T-helper 1 cell treated with Interleukin-12 subunit alpha and Interleukin-12 subunit beta and Interleukin-4 antibody, amounts not matched to agents 30 ng/mL and 1 ng/mL, for 36 hours (primary cell): ENCODE data around the gene PRTG. TPM values are rescaled to one million over a fixed set of nuclear protein-coding genes. Genes with fewer than 3 reads are reported as not detected.
"Not testable (repeated sequence)": the region's sequence is repeated elsewhere in the genome, so short reads cannot be mapped to it uniquely, and the experiment has no call there.

Experiments used
- intact Hi-C: fragments of 100-400 bp; cut with micrococcal nuclease; formaldehyde crosslinking; loops from one replicate; pipeline ENCODE4 v1.15.1; 2024
- total RNA-seq: library from RNA; stranded (reverse); gene quantifications from 2 replicates; pipeline ENCODE4 v1.2.3, GENCODE V29; 2022

The PRTG gene
- total RNA-seq, 1 donor from 2014 or later, result not detected

DNA sequence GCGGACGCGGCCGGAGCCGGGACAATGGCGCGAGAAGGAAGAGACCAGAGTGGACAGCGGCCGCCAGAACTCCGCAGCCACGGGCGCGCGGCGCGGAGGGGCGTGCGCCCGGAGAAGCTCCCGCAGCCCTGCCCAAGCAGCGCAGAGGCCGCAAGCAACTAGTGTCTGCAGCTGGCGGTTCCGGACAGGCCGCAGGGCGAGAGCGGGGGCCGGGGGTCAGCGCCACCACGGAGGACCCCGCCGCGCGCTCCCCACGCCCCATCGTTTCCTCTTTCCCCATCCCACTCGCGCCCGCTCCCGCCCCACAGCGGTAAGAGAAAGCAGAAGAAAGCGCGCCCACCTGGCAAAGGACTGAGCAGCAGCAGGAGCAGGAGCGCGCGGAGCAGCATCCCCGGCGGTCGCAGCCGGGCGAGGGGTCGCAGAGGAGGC is 440 bp downstream of the PRTG start:
- intact Hi-C loops, result no loop called here

DNA sequence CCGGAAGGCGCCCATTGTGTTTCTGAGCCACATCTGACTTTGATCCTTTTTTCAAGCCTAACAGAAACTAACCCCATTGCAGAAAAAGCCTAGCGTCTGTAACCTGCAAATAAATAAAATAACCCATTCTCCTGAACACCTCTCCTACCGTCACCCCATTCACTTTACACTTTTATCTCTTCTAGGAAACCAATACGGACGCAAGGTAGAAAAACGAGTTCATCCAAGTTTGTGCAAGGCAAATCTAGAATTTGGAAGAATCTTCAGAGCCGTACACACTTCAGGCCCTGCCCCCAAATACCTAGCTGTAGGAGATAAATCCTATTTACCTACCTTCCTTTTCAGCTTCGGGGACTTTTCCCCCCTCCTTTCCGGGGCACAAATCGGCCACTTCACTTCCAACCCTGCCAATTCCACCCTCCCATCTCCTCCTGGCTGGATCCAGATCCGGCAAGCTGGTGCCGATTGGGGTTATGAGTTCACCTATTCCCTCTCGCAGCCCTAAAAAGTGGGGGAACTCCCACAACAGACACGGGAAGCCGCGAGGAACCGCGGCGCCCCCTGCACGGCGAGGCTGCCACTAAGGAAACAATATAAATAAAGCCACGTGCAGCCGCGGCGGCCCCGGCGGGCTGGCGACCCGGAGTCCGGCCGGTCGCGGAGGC is 987 bp downstream of the PRTG start:
- intact Hi-C loops, result no loop called here

DNA sequence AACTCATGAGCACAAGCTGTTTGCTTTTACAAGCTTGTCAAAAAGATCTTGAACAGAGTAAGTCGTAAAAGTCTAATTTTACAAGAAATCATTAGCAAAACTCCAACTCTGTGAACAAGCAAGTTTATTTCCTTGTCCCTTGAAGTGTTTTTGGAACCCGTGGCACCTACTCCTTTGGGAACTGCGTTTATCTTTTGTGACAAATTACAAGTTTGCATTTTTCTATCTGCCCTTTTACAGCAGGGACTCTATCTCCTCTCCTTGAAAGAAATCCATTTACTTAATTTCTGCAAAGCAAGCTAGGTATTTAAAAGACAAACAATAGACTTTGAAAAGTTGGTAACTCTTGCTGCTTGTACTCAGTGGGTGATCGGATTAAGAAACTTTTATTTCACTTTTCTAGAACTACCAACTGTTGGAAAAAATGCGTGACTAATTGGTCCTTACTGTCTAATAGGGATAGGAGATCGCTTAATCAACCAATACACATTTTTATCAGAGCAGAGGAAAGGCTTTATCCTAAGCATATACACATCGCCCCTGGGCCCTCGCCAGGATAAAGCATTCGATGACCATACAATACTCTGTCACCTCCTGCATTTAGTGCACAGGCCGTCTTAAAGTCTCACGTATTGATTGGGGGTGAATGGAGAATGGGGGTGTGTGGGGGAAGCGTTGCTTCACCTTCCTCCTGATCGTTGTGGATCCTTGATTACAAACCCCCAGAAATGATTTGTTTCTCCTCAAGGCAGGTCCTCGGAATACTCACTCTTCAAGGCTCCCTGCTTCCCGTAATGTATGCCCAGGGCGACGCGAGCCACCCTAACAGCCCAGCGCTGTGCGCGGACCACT is 1.7 kb downstream of the PRTG start:
- intact Hi-C loops, result no loop called here

DNA sequence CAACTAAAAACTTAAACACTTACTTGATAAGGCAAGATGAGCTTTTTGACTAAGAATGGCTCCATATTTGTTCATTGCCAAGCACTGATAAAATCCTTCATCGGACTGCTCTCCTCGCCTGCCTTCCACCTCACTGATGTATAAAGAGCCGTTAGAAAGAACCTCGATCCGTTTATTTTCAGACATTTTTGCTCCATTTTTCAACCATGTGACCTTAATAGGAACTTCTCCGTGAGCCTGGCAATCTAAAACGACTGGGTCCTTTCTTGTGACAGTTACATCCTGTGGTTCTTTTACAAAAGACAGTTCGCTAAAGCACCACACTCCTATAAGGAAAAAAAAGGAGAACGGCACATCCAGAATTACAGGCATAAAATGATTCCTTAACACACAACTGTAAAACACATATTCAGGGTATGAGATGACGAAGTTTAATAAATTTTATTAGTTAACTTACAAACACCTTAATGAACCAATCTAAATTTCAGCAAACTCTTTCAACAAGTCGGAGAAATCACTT is 2.5 kb downstream of the PRTG start:
- intact Hi-C loops, result no loop called here

DNA sequence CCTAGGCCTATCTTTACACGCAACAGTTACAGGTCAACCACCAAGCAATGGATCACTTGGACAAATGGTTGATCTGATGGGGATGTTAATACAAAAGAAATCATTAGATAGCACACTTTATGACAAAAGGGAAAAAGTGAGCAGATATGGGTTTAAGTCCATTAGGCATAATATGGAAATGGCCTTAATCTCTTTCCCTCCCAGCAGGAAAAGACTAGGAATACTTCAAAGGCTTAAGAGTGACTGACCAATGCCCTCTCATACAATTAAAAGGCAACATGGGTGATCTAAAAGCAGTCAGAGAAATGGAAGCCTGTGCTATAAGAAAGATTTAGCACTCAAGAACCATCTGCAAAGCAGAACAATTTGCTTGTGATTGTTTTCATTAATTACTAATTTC is 3.3 kb downstream of the PRTG start:
- intact Hi-C loops, result no loop called here

DNA sequence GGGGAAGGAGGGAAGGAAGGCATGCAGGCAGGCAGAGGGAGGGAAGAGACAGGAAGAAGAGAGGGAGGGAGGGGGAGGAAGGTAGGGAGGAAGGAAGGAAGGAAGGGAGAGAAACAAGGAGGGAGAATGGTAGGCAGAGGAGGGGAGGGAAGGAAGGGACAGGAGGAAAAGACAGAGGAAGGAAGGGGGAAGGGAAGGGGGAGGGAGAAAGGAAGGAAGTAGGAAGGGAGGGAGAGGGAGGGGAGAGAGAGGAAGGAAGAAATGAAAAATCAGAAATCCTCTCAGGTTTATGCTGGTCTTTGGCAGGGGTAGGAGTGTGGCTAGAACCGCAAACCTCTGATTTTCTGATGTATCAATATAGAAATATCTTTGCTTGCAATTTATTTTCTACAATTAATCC is 4.2 kb downstream of the PRTG start:
- intact Hi-C loops, result no loop called here

DNA sequence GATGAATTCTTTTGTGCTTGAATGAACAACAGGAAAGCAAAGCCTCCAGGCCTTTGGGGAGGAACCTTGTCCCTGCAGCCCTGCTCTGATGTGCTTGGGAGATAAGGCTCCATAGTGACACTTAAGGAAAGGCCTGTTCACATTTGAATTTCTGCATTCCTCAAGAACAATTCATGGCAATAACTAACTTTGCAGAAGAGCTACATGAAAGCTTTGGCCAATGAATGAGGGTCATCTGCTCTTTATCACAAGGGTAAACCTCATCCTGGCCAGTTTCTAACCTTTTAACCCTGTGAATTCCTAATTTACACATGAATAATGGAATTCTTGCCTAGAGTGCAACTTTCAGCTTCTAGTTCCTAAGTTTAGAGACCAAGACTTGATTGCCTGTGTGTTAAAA is 5.6 kb downstream of the PRTG start:
- intact Hi-C loops, result no loop called here

DNA sequence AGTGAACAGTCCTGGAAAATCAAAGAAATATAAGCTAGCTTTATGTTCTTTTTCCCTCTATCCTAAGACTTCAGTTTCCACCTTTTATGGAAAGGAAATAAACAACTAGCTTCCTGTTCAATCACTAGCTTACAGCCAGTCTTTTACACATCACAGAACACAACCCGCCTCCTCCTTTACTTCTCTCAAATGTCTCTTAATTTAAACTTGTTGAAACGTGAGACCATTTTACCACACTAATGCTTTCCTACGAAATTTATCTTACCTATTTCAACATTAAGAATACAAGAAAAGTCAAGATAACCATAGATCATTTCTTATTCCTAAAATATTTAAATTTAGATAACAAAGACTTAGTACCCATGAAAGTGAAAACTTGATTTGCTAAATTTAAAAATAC is 6.2 kb downstream of the PRTG start:
- intact Hi-C loops, result no loop called here

DNA sequence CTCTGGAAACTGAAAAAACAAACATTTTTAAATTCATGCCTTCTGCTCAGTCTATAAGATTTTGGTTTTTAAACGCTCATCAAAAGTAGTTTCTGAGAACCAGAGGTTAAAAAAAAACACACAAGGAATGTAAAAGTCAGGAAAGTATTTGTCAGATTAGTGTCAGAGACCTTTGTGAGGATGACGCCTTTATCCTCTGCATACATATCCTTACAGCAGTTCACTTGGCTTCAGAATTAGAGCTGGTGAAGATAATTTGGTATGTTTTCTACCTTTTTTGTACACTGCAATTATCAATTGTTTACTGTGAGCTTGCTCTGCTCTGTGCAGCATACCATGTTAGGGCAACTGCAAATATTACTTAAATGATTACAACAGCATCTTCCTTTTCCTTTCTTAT is 8.3 kb downstream of the PRTG start:
- intact Hi-C loops, result no loop called here

DNA sequence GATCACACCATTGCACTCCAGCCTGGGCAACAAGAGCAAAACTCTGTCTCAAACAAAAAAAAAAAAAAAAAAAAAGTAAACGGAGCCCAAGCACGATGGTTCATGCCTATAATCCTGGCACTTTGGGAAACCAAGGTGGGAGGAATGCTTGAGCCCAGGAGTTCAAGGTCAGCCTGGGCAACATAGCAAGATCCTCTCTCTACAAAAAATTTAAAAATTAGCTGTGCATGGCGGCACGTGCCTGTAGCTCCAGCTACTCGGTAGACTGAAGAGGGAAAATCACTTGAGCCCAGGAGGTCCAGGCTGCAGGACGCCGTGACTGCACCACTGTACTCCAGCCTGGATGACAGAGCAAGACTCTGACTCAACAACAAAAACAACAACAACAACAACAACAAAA is 9.5 kb downstream of the PRTG start:
- intact Hi-C loops, result not testable (repeated sequence)

DNA sequence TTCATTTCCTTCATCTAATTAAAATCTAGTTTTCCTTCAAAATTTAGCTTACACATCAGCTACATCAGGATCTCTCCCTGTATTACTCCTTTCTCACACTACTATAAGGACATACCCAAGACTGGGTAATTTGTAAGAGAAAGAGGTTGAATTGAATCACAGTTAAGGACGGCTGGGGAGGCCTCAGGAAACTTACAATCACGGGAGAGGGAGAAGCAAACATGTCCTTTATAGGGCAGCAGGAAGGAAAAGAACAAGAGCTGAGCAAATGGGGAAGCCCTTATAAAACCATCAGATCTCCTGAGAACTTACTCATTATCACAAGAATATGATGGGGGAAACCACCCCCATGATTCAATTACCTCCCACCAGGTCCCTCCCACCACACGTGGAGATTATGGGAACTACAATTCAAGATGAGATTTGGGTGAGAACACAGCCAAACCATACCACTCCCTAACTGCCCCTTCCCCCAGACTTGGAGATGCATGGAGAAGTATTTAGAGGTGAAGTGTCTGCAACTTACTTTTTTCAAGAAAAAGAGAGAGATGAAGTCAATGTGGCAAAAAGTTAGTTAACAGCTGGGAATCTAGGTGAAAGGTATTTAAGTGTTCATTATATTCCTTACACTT is 21.3 kb downstream of the PRTG start:
- intact Hi-C loops, result no loop called here

DNA sequence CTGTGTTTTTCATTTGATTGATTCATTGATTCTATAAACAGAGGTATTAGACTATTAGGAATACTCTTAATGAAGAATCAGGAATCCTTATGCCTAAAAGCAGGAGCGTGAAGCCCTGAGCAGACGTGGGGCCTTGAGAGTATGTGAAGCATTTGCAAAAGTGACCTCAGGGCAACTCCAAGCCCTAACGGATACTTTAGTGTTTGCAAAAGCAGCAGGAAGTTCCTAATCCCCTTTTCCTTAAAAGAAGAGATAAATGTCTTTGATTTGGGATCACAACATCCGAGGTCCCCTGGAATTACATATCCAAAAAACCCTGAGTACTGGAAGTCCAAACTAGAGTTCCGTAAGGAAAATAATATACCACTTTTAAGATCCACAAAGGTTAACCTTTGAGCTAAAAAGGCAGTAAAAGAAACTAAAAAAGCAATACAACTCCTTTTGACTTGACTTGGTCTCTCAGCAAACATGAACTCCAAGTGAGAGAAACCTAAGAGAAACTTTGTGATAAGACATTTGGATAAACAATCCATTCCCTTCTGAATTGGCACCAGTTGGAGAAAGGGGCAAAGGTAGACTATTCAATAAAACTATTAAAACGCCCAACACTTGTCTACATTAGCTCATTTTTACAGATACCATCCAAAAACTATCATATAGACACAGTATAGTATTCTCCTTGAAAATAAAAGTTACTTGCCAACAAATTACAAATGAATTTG is 27.4 kb downstream of the PRTG start:
- intact Hi-C loops, result no loop called here

DNA sequence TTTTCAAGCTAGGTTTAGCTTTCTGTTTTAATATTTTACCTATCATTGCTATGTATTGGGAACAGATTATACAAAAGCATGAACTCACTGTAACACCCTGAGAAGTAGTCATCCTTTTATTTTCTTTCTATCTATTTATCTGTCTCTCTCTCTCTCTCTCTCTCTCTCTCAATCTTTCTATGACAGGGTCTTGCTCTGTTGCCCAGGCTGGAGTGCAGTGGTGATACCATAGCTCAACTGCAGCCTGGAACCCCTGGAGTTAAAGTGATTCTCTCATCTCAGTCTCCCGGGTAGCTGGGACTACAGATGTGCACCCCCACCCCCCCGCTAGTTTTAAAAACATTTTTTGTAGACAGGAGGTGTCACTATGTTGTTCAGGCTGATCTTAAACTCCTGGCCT is 28.9 kb downstream of the PRTG start:
- intact Hi-C loops, result no loop called here

DNA sequence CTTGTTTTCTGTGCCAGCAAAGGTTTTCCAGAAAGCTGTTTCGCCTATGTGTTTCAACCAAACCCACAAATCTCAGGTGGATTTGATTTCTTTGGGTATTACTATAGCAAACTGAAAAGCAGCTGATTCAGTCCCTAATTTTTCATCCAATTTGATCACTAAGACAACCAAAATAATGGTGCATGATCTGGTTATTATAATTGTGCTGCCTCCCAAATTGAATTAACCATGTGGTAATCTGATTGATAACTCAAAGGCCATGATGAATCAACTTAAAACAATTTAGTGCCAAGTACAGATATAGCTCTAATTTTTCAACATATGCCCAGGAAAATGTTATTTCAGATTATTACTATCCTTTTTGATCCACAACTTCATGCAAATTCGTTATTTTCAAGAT is 30.6 kb downstream of the PRTG start:
- intact Hi-C loops, result no loop called here

DNA sequence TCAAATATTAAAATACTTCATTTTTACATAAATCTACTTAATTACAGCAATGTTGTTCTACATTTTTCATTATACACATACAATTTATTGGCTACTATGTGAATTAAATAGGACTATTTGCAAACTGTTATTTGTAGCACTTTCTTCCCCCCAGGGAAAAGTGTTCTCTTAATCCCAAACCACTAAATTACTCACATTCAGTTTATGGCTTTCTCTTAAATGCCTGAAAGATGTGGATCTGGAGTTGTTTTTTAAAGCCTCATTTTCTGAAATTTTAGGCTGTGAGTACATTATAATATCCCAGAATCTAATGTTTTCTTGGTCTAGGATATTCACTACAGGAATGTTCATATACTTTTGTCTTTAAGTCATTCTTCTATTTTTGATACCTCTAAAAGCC is 32.7 kb downstream of the PRTG start:
- intact Hi-C loops, result no loop called here

DNA sequence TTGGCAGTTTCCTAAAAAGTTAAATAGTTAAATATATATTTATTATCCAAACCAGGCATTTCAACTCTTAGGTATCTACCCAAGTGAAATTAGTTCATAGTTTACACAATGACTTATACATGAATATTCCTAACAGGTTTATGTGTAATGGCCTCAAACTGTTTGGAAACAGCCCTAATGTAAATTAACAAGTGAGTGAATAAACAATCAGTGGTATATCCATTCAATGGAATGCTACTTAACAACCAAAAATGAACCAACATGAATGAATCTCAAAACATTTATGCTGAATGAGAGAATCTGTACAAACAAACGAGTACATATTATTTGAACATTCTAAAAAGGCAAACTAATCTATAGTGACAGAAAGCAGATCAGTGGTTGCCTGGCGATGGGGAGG is 33.5 kb downstream of the PRTG start:
- intact Hi-C loops, result no loop called here

DNA sequence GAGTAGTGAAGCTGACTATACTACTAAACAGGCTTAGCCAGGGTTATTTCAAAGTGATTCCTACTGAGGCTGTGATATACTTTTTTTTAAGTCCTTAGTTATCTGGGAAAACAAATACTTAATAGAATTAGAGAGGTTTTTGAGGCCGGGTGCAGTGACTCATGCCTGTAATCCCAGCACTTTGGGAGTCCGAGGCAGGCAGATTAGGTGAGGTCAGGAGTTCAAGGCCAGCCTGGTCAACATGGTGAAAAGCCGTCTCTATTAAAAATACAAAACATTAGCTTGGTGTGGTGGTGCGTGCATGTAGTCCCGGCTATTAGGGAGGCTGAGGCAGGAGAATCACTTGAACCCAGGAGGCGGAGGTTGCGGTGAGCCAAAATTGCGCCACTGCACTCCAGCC is 34.2 kb downstream of the PRTG start:
- intact Hi-C loops, result no loop called here

DNA sequence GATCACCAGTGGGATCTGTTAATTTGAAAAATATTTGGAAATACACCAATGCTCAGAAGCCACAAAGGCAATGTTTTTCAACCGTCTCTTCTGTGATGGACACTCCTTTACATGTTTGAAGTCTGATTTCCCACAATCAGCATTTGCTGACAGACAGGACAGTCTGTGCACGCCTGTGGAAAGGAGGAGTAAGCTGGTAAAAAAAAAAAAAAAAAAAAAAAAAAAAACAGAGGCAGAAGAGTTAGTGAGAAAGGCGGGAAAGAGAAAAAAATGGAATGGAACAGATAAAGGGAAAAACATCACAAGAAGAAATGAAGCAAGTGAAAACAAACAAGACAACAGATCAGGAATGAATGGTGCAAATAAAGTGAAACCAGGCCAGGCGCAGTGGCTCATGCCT is 35.0 kb downstream of the PRTG start:
- intact Hi-C loops, result no loop called here

DNA sequence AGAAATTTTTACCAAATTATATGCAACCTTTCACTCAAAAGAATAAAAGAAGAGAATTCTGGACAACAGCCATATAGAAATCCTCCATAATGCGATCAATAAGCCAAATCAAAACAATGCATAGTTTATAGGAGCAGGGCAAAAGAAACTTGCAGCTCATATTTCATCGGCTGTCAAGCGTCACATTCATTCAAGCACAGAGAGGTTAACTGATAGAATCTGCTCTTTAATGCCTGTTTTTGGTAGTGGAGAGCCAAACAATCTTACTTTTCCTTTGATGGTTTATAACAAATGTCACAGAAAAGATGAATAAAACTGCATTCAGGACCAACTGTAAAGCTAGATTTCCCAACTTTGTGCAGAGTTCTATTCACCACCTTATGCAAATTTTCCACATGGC is 35.4 kb downstream of the PRTG start:
- intact Hi-C loops, result no loop called here

DNA sequence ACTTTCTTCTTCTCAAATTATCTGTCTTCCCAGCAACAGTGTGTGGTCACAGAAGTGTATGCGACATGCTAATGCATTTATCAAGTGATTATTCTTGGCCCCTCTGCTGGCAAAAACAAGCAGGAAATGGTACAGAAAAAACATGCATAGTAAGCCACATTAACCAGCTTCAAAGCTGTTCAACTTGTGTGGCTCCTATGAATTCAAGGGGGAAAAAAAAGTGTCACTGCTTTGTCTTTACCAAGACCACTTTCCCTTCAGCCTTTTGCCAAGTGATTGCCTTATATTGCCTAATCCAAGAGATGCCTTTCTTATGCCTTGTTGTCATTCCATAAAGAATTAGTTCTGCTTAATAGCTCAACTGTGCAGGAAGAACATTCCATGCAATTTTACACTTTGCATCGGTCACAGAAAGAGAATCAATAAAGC is 39.1 kb downstream of the PRTG start:
- intact Hi-C loops, result no loop called here

DNA sequence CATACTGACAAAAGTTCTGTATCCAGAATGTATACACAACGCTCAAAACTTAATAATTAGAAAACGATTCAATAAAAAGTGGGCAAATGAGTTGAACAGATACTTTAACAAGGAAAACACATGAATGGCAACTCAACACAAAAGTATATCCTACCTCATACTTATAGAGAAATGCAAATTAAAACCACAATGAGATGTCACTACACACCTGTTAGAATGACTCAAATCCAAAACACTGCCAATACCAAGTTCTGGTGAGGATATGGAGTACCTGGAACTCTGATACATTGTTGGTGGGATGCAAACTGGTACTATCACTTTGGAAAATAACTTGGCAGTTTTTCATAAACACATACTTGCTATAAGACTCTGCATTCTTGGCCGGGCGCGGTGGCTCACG is 42.1 kb downstream of the PRTG start:
- intact Hi-C loops, result no loop called here

DNA sequence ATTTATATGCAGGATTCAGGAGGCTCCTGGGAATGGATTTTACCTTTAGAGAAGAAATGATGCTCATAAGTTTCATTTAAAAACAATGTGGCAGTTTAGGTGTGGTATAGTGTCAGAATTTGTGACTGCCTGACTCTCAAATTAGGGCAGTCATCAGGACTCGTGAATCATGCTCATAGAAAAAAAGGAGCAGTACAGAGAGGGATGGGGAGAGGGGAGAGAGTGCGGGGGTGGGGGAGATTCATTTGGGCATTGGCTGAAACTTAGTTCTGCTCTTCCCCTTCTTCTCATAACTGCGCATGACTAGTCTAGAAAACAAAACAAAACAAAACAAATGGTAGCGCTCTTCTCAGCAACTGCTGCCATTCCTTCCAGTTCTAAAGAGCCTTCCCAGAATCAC is 44.3 kb downstream of the PRTG start:
- intact Hi-C loops, result no loop called here
